ENCODE measurements around the gene TMEM191B.
"Not testable (repeated sequence)": the region's sequence is repeated elsewhere in the genome, so short reads cannot be mapped to it uniquely, and the experiment has no call there.

The TMEM191B gene

DNA sequence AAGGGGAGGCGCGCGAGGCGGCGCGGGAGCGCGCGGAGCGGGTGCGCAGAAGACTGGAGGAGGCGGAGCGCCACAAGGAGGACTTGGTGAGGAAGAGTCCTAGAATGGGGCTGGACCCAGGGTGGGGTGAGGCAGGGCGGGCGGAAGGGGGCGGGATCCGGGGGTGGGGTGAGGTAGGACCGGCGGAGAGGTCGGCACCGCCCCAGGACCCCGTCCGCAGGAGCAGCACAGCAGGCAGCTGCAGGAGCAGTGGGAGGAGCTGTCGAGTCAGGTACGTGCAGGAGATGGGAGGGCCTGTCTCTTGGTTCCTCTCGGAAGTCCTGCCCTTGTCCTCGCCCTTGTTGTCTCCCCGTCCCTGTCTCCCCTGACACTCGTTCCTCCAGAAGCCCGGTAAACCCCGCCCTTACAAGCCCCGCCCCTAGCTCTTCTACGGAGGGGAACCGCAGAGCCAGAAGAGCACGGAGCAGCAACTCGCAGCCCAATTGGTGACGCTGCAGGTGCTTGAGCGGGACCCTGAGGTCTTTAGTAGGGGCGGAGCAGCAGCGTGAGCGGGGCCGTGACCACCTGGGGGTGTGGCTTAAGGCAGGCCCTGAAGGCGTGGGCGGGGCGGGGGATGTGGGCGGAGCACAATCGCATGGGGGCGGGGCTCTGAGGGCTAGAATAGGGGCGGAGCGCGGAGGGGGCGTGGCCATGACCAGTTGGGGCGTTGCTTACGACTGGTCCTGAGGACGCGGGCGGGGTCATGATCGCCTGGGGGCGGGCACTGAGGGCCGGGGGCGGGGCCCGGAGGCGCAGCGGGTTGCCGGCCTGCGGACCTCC, 1.2 kb downstream of the TMEM191B start:
- not testable (repeated sequence) for H3K4me1 ChIP-seq (ENCODE audit: control insufficient read depth in 1 of 2, insufficient read depth in 2 of 2, low read length in 2 of 2); H3K36me3 ChIP-seq (ENCODE audit: control insufficient read depth in 1 of 2, insufficient read depth in 2 of 2, low read length in 2 of 2); H2BK5ac ChIP-seq (ENCODE audit: low read depth, low read length, poor library complexity); H3K9me3 ChIP-seq (ENCODE audit: insufficient read depth, low read depth, low read length); H3K4me3 ChIP-seq (ENCODE audit: low read depth, low read length); H3K79me1 ChIP-seq (ENCODE audit: low read length); H2BK120ac ChIP-seq (ENCODE audit: insufficient read depth, low read length, poor library complexity); H3K4me2 ChIP-seq (ENCODE audit: low read length); H2AK5ac ChIP-seq (ENCODE audit: low read length); H4K8ac ChIP-seq (ENCODE audit: low read depth, low read length); H2AFZ ChIP-seq (ENCODE audit: insufficient read depth, low read length, poor library complexity); H3K27me3 ChIP-seq (ENCODE audit: insufficient read depth, low read length); H2BK12ac ChIP-seq (ENCODE audit: low read length); H3K27ac ChIP-seq (ENCODE audit: low read depth, low read length); H3K14ac ChIP-seq (ENCODE audit: low read length); H3K9ac ChIP-seq (ENCODE audit: low read length); H3K23ac ChIP-seq (ENCODE audit: low read length); H4K12ac ChIP-seq (ENCODE audit: low read depth, low read length); H3K79me2 ChIP-seq (ENCODE audit: control insufficient read depth, insufficient read depth, low read length, poor library complexity); H3K18ac ChIP-seq (ENCODE audit: low read length); H3K4ac ChIP-seq (ENCODE audit: low read depth, low read length); H4K91ac ChIP-seq (ENCODE audit: low read depth, low read length)
- WGBS (ENCODE audit: extremely low coverage, insufficient coverage, insufficient read length) = no CpG with 5 or more reads among the region's 66 CpGs
- DNase-seq = peak; percentile 2 to 70

DNA sequence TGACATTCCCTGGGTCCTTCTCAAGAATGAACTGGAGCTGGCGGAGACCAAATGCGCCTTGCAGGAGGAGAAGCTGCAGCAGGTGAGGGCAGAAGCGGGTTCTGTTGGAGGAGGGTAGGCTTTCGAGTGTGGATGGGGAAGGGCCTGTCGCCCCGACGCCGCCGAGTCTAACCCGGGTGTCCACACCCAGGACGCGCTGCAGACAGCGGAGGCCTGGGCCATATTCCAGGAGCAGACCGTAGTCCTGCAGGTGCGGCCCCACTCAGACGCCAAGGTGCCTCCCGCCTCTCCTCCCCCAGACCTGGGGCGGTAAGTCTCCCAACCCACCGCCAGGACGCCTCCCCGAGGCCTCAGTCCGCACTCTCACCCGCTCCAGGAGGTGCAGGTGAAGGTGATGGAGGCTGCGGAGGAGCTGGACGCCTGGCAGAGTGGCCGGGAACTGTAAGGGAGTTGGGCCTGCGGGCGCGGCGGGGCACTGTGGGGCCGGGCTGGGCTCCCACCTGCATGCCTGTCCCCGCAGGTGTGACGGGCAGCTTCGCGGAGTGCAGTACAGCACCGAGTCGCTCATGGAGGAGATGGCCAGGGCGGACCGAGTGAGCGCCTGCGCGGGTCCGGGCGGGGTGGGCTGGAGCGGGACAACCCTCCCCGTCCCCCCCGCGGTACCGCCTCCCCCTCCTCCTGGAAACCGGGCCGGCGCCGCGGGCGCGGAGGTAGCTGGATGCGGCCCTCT, 2.0 kb downstream of the TMEM191B start:
- not testable (repeated sequence) for H2AK5ac ChIP-seq (ENCODE audit: low read length); H3K79me1 ChIP-seq (ENCODE audit: low read length); H4K12ac ChIP-seq (ENCODE audit: low read depth, low read length); H3K9me3 ChIP-seq (ENCODE audit: insufficient read depth, low read depth, low read length); H2BK120ac ChIP-seq (ENCODE audit: insufficient read depth, low read length, poor library complexity); H2BK12ac ChIP-seq (ENCODE audit: low read length); H3K4me3 ChIP-seq (ENCODE audit: low read depth, low read length); H3K4me1 ChIP-seq (ENCODE audit: control insufficient read depth in 1 of 2, insufficient read depth in 2 of 2, low read length in 2 of 2); H3K4me2 ChIP-seq (ENCODE audit: low read length); H3K36me3 ChIP-seq (ENCODE audit: control insufficient read depth in 1 of 2, insufficient read depth in 2 of 2, low read length in 2 of 2); H4K91ac ChIP-seq (ENCODE audit: low read depth, low read length); H3K27ac ChIP-seq (ENCODE audit: low read depth, low read length); DNase-seq; H3K23ac ChIP-seq (ENCODE audit: low read length); H4K8ac ChIP-seq (ENCODE audit: low read depth, low read length); H2BK5ac ChIP-seq (ENCODE audit: low read depth, low read length, poor library complexity); H3K4ac ChIP-seq (ENCODE audit: low read depth, low read length); H3K79me2 ChIP-seq (ENCODE audit: control insufficient read depth, insufficient read depth, low read length, poor library complexity); H3K14ac ChIP-seq (ENCODE audit: low read length); H3K18ac ChIP-seq (ENCODE audit: low read length); H3K27me3 ChIP-seq (ENCODE audit: insufficient read depth, low read length); H3K9ac ChIP-seq (ENCODE audit: low read length); H2AFZ ChIP-seq (ENCODE audit: insufficient read depth, low read length, poor library complexity)
- WGBS (ENCODE audit: extremely low coverage, insufficient coverage, insufficient read length) = no CpG with 5 or more reads among the region's 57 CpGs

DNA sequence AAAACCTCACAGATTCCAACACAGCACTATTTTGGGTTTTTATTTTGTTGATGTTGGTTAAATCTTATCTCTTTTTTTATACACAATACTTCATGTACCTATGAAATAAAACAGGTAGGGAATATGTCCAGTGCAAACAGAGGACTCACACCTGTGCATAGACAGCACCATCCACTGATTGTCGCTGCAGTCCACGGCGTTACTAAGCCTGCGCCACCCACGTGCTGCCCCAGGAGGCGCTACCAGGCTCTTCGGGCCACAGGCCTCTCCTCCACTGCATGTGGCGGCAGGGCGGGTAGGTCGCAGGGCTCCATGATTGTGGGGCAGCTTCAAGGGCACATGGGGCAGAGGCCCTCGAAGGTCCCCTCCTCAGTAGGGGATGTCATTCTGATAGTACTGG, 6.0 kb downstream of the TMEM191B start:
- H3K36me3 ChIP-seq (ENCODE audit: control insufficient read depth in 1 of 2, insufficient read depth in 2 of 2, low read length in 2 of 2); H3K4me2 ChIP-seq (ENCODE audit: low read length); H2AFZ ChIP-seq (ENCODE audit: insufficient read depth, low read length, poor library complexity); H3K9ac ChIP-seq (ENCODE audit: low read length); H3K79me2 ChIP-seq (ENCODE audit: control insufficient read depth, insufficient read depth, low read length, poor library complexity); H4K8ac ChIP-seq (ENCODE audit: low read depth, low read length); H2AK5ac ChIP-seq (ENCODE audit: low read length); H3K4ac ChIP-seq (ENCODE audit: low read depth, low read length); H2BK5ac ChIP-seq (ENCODE audit: low read depth, low read length, poor library complexity); H3K18ac ChIP-seq (ENCODE audit: low read length); H3K4me3 ChIP-seq (ENCODE audit: low read depth, low read length); H4K91ac ChIP-seq (ENCODE audit: low read depth, low read length); H3K27ac ChIP-seq (ENCODE audit: low read depth, low read length); H3K23ac ChIP-seq (ENCODE audit: low read length); H3K9me3 ChIP-seq (ENCODE audit: insufficient read depth, low read depth, low read length); H3K4me1 ChIP-seq (ENCODE audit: control insufficient read depth in 1 of 2, insufficient read depth in 2 of 2, low read length in 2 of 2); H3K27me3 ChIP-seq (ENCODE audit: insufficient read depth, low read length); H2BK120ac ChIP-seq (ENCODE audit: insufficient read depth, low read length, poor library complexity); H3K79me1 ChIP-seq (ENCODE audit: low read length); H4K12ac ChIP-seq (ENCODE audit: low read depth, low read length); H2BK12ac ChIP-seq (ENCODE audit: low read length); DNase-seq; H3K14ac ChIP-seq (ENCODE audit: low read length): not testable (repeated sequence)
- WGBS (ENCODE audit: extremely low coverage, insufficient coverage, insufficient read length) = no CpG with 5 or more reads among the region's 11 CpGs

DNA sequence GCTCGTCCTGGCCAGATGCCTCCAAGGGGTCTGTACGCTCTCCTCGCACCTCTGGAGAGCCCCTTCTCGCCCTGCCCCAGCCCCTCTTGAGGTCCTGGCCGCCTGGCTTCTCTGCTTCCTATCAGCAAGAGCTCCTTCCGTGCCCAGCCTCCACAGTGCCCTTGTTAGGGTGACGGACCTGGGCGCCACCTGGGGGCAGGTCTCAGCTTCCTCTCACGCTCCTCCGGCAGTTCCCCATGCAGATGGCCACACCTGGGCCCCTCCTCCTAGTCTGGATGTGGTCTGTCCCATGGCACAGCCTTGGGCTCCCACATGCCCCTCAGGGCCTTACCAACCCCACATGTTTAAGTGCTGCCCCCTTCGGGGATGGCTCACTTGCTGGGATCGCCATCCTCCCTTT, 6.7 kb downstream of the TMEM191B start:
- not testable (repeated sequence) for H4K8ac ChIP-seq (ENCODE audit: low read depth, low read length); H3K4me2 ChIP-seq (ENCODE audit: low read length); H2AK5ac ChIP-seq (ENCODE audit: low read length); H4K12ac ChIP-seq (ENCODE audit: low read depth, low read length); H3K36me3 ChIP-seq (ENCODE audit: control insufficient read depth in 1 of 2, insufficient read depth in 2 of 2, low read length in 2 of 2); H3K27me3 ChIP-seq (ENCODE audit: insufficient read depth, low read length); H3K18ac ChIP-seq (ENCODE audit: low read length); H3K79me2 ChIP-seq (ENCODE audit: control insufficient read depth, insufficient read depth, low read length, poor library complexity); H3K23ac ChIP-seq (ENCODE audit: low read length); H2BK12ac ChIP-seq (ENCODE audit: low read length); H3K27ac ChIP-seq (ENCODE audit: low read depth, low read length); H3K9me3 ChIP-seq (ENCODE audit: insufficient read depth, low read depth, low read length); H3K9ac ChIP-seq (ENCODE audit: low read length); H3K4me3 ChIP-seq (ENCODE audit: low read depth, low read length); H3K4ac ChIP-seq (ENCODE audit: low read depth, low read length); H2BK5ac ChIP-seq (ENCODE audit: low read depth, low read length, poor library complexity); H3K14ac ChIP-seq (ENCODE audit: low read length); H4K91ac ChIP-seq (ENCODE audit: low read depth, low read length); H3K79me1 ChIP-seq (ENCODE audit: low read length); DNase-seq; H3K4me1 ChIP-seq (ENCODE audit: control insufficient read depth in 1 of 2, insufficient read depth in 2 of 2, low read length in 2 of 2); H2BK120ac ChIP-seq (ENCODE audit: insufficient read depth, low read length, poor library complexity); H2AFZ ChIP-seq (ENCODE audit: insufficient read depth, low read length, poor library complexity)
- no CpG with 5 or more reads among the region's 12 CpGs for WGBS (ENCODE audit: extremely low coverage, insufficient coverage, insufficient read length)

Data from trophoblast cell (in vitro differentiated cells and primary cell).